ENCODE results near the gene ZNFX1.

The ZNFX1 gene

GRCh38 chr20:49273696-49274277 is 4.1 kb downstream of the ZNFX1 start:
- no peak overlapping the region for H3K4me2 ChIP-seq (ENCODE audit: low read length)
- TF ChIP-seq CTCF (IDR thresholded peaks at IDR 0.05; ENCODE audit: low read depth, low read length) (no peak), EZH2phosphoT487 (IDR thresholded peaks at IDR 0.05; ENCODE audit: low read depth) (no peak)
- peaks cover 19% of the 10 kb centered on the region for H3K4me1 ChIP-seq (ENCODE audit: low read length)
- H2AFZ ChIP-seq (ENCODE audit: low read depth, low read length) = no peak overlapping the region
- H3K4me3 ChIP-seq (ENCODE audit: low read length) = no peak overlapping the region
- no peaks in the 10 kb centered on the region for H3K27me3 ChIP-seq (ENCODE audit: low read depth, low read length)
- H3K27ac ChIP-seq (ENCODE audit: low read length) = no peak overlapping the region
- H3K79me2 ChIP-seq (ENCODE audit: low read length) = peaks cover 93% of the 10 kb centered on the region
- H3K9ac ChIP-seq (ENCODE audit: low read length) = no peak overlapping the region
- peaks cover 58% of the 10 kb centered on the region for H3K36me3 ChIP-seq (replicated peaks; ENCODE audit: low read depth, low read length)
- H4K20me1 ChIP-seq (ENCODE audit: insufficient read depth, low read length) = peaks cover 31% of the 10 kb centered on the region
- H3K9me3 ChIP-seq (ENCODE audit: insufficient read depth, low read length) = no peaks in the 10 kb centered on the region

GRCh38 chr20:49272654-49273053 is 5.2 kb downstream of the ZNFX1 start:
- Histone ChIP-seq H3K27ac (ENCODE audit: low read length) (no peak overlapping the region), H3K36me3 (replicated peaks; ENCODE audit: low read depth, low read length) (peaks cover 62% of the 10 kb centered on the region), H3K4me1 (ENCODE audit: low read length) (peaks cover 25% of the 10 kb centered on the region), H4K20me1 (ENCODE audit: insufficient read depth, low read length) (peaks cover 41% of the 10 kb centered on the region), H3K9me3 (ENCODE audit: insufficient read depth, low read length) (no peaks in the 10 kb centered on the region), H2AFZ (ENCODE audit: low read depth, low read length) (no peak overlapping the region), H3K27me3 (ENCODE audit: low read depth, low read length) (no peaks in the 10 kb centered on the region), H3K9ac (ENCODE audit: low read length) (no peak overlapping the region), H3K4me3 (ENCODE audit: low read length) (no peak overlapping the region), H3K79me2 (ENCODE audit: low read length) (peaks cover 94% of the 10 kb centered on the region), H3K4me2 (ENCODE audit: low read length) (no peak overlapping the region)
- TF ChIP-seq EZH2phosphoT487 (IDR thresholded peaks at IDR 0.05; ENCODE audit: low read depth) = no peak
- no peak for TF ChIP-seq CTCF (IDR thresholded peaks at IDR 0.05; ENCODE audit: low read depth, low read length)

- Histone ChIP-seq H3K4me2 (ENCODE audit: low read length) (no peak overlapping the region), H4K20me1 (ENCODE audit: insufficient read depth, low read length) (peaks cover 52% of the 10 kb centered on the region), H3K79me2 (ENCODE audit: low read length) (peaks cover 94% of the 10 kb centered on the region), H2AFZ (ENCODE audit: low read depth, low read length) (no peak overlapping the region), H3K36me3 (replicated peaks; ENCODE audit: low read depth, low read length) (peaks cover 68% of the 10 kb centered on the region), H3K4me1 (ENCODE audit: low read length) (peaks cover 22% of the 10 kb centered on the region), H3K9me3 (ENCODE audit: insufficient read depth, low read length) (no peaks in the 10 kb centered on the region), H3K27ac (ENCODE audit: low read length) (no peak overlapping the region), H3K9ac (ENCODE audit: low read length) (no peak overlapping the region), H3K27me3 (ENCODE audit: low read depth, low read length) (no peaks in the 10 kb centered on the region), H3K4me3 (ENCODE audit: low read length) (no peak overlapping the region)
- no peak for TF ChIP-seq EZH2phosphoT487 (IDR thresholded peaks at IDR 0.05; ENCODE audit: low read depth)
- TF ChIP-seq CTCF (IDR thresholded peaks at IDR 0.05; ENCODE audit: low read depth, low read length) = no peak
These were observed 7.1 kb downstream of the ZNFX1 start for GRCh38 chr20:49270736-49271135.

GRCh38 chr20:49270177-49270576 is 7.7 kb downstream of the ZNFX1 start:
- Histone ChIP-seq H3K4me2 (ENCODE audit: low read length) (no peak overlapping the region), H3K9me3 (ENCODE audit: insufficient read depth, low read length) (no peaks in the 10 kb centered on the region), H4K20me1 (ENCODE audit: insufficient read depth, low read length) (peaks cover 55% of the 10 kb centered on the region), H2AFZ (ENCODE audit: low read depth, low read length) (no peak overlapping the region), H3K79me2 (ENCODE audit: low read length) (peaks cover 94% of the 10 kb centered on the region), H3K9ac (ENCODE audit: low read length) (no peak overlapping the region), H3K27ac (ENCODE audit: low read length) (no peak overlapping the region), H3K4me1 (ENCODE audit: low read length) (peaks cover 19% of the 10 kb centered on the region), H3K4me3 (ENCODE audit: low read length) (no peak overlapping the region), H3K27me3 (ENCODE audit: low read depth, low read length) (no peaks in the 10 kb centered on the region), H3K36me3 (replicated peaks; ENCODE audit: low read depth, low read length) (peaks cover 68% of the 10 kb centered on the region)
- TF ChIP-seq CTCF (IDR thresholded peaks at IDR 0.05; ENCODE audit: low read depth, low read length) (no peak), EZH2phosphoT487 (IDR thresholded peaks at IDR 0.05; ENCODE audit: low read depth) (no peak)
